HG03280 (cell line): Measurements from ENCODE around the gene MAP3K5.
"Not testable (repeated sequence)": the region's sequence is repeated elsewhere in the genome, so short reads cannot be mapped to it uniquely, and the experiment has no call there.

Experiments used
- ATAC-seq: cut with Tn5 transposase; IDR thresholded peaks from one replicate; pipeline ENCODE4 v1.9.1; 2021; ENCODE audit warnings: mild to moderate bottlenecking, moderate library complexity; ENCODE audit not compliant: unreplicated experiment

The MAP3K5 gene

DNA sequence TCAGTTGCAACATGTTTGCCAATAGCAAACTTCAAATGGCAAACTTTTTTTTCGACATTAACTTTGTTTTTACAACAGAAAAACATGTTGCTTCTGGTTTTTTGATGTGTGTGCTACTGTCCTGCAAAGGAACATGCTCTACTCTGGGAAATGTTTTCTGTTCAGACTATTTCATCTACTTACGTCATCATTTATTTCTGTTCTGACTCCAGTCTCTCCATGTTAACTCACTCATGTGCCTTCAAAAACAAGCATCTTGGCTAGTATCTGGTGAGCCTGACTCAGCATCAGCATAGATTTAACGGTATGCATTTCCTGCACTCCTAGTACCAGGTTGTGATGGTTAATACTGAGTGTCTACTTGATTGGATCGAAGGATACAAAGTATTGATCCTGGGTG is 206.0 kb downstream of the MAP3K5 start:
- ATAC-seq, result no peak

DNA sequence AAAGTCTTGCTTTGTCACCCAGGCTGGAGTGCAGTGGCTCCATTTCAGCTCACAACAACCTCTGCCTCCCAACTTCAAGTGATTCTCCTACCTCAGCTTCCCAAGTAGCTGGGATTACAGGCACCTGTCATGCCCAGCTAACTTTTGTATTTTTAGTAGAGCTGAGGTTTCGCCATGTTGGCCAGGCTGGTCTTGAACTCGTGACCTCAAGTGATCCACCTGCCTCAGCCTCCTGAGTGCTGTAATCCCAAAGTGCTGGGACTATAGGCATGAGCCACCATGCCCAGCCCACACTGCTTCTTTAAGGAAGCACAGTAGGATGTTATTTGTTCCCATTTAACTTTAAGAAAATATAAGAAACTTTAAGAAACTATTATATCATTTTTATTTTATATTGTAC is 206.8 kb downstream of the MAP3K5 start:
- not testable (repeated sequence) for ATAC-seq

DNA sequence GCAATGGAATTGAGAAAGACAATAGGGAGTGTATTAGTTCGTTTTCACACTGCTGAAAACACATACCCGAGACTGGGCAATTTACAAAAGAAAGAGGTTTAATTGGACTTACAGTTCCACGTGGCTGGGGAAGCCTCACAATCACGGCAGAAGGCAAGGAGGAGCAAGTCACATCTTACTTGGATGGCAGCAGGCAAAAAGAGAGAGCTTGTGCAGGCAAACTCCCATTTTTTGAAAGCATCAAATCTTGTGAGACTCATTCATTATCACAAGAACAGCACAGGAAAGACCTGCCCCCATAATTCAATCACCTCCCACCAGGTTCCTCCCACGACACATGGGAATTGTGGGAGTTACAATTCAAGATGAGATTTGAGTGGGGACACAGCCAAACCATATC is 208.0 kb downstream of the MAP3K5 start:
- ATAC-seq, result not testable (repeated sequence)

GRCh38 chr6:136582711-136583471 is 209.4 kb downstream of the MAP3K5 start:
- ATAC-seq, result no peak

DNA sequence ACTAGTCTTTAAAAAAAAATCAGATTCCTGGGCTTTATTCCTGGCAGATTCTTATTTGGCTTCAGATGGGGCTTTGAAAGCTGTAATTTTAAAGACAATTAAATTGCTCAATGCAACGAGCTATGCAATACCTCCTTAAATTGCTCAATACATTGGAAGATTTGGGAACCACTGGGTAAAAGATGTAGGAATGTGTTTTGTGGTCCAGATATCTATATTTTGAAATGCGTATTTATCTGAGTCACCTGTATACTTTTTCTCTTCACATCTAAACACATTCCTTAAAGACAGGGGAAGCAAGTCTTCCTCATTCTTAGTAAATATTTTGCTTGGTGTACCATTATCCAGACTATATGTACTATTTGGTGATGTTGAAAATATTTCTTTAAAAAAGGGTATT is 212.5 kb downstream of the MAP3K5 start:
- ATAC-seq, result no peak

DNA sequence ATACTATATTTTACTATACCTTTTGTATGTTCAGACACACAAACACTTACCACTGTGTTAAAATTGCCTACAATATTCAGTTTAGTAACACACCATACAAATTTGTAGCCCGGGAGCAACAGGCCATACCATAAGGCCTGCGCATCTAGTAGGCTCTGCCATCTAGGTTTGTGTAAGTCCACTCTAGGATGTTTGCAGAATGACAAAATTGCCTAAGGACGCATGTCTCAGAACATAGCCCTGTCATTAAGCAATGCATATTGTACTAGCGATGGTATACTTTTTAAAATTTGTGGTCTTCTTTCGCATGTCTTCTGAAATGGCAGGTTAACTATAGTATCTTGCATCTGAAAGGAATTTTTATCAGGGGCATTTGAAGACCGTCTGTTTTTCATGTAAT is 215.5 kb downstream of the MAP3K5 start:
- no peak for ATAC-seq

- ATAC-seq, result no peak
Observed at GRCh38 chr6:136571496-136571895, 220.8 kb downstream of the MAP3K5 start.

DNA sequence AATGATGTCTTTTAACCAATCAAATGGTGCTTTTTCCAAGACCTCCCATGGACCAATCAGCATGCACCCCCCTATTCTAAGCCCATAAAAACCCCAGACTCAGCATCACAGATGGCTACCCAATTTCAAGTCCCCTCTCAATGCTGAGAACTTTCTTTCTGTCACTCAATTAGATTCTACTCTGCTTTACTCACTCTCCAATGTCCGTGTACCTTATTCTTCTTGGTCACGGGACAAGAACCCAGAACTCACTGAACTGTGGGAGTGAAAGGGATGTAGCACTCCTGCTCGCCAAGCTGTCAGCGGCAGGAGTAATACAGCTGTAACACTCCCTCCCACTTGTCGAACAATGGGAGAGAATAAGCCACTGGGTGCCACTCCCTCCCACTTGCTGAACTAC is 221.2 kb downstream of the MAP3K5 start:
- ATAC-seq, result no peak

DNA sequence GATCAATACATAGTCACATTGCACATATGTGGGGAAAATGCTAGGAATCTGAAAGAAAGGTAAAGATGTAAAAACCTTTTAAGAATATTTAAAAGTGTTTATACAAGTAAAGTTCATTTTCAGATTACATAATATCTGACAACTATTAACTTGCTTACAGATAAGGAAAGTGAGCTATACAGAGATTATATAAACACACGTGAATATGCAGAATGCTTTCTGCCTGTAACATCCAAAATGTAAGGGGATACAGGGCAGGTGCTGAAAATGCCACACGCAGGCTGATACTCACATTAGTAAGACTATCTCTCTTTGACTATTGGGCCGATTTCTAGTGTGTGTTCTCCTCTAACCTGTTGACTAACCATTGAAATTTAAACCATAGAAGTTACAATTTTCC is 224.1 kb downstream of the MAP3K5 start:
- ATAC-seq, result no peak

DNA sequence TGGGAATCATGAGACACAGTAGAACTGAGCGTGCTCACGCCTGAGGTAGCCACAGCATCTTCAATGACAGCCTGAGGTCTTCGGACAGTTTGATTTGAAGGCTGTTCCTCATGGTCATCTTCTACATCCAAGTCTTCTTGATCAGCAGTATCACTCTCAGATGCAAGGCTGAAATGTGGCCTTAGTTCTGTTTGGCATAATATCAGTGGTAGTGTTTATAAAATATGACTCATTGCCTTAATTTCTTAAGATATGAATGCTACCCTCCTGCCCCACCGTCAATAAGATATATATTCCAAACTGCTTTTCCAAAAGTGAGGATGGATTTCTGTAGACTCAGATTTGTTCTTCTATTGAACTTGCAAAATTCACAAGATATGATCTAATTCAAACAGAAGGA is 224.6 kb downstream of the MAP3K5 start:
- ATAC-seq, result no peak

DNA sequence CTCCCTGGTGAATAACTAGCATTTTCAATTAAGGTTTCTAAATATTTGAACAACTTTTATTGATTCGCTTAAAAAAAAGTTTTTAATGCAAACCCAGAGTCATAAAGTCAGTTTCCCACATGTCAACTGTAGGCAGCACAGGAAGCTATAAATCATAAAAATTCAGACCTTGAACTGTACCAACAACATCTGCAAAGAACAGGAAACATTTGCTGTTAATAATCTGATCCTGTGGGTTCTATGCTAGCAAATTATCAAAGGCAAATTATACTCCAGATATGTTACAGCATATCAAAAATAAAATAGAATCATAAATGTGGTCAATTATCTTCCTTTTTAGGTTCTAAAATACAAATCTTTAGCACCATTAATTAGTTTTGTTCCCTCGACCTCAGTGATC is 225.4 kb downstream of the MAP3K5 start:
- no peak for ATAC-seq

DNA sequence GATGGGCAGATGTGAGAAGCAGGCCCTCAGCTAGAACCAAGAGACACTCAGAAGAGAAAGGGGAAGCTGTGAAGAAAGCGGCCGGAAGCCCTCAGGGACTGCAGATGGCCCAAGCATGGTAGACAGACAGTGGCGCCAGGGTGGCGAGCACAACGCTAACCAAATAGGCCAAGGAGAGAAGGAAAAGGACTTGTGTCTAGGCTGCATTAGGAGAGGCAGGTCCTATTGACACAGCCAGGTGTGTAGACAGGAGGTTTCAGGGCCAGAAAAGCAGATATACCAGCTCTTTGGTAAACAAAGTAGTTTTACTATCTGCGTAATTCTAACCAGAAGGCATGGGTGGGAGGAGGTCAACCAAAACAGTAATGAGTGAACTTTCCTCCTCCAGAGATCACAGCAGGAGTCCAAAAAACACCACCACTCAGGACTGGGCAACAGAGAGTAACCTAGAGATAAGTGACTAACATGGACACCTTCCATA is 226.2 kb downstream of the MAP3K5 start:
- ATAC-seq, result no peak

- ATAC-seq, result no peak
Observed at GRCh38 chr6:136564180-136564579, 228.1 kb downstream of the MAP3K5 start.

- ATAC-seq, result no peak
Observed at GRCh38 chr6:136563386-136564152, 228.7 kb downstream of the MAP3K5 start.

DNA sequence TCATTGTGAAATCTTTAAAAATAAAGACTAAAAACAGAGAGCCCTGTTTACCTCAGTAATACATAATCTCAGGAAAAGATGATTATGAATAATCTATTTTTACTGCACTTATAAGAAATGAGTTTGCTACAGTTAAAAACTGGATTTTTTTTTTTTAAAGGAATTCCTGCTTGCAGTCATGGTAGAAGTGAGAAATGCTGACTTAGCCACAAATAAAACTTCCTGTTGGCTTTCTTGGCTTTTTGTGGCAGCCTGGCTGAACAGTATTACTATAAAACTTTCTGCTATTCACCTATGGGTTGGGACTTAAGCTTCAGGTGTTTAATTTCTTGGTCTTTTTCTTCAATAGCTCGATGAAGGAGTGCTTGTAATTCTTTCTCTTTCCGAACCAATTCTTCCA is 230.1 kb downstream of the MAP3K5 start:
- ATAC-seq, result no peak

DNA sequence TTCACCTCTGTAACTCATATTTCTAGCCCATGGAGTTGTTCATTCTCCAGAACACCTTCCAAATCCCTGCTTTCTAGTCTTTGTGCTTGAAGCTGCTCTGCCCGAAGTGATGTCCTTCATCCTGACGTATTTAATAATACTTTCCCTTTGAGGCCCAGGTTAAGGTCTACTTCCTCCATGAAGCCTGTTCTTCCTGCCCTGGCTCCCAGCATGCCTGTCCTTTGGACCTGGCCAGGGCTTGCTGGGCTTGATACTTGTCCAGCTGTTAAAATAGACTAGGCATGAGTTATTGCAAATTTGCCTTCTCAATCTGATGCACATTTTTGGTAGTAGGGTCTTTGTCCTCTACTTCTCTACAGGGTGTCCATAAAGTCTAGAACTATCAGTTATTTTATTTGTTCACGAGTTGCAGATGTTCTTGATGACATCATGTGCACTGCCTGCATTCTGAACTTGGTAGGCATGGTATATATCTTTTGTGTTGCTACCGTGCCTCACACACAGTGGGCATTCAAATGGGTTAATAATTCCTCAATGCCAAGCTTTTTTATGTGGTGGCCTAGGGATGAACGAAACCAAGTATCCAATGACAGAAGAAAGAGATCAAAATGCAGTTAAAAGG is 239.0 kb downstream of the MAP3K5 start:
- no peak for ATAC-seq

GRCh38 chr6:136552054-136552453 is 240.2 kb downstream of the MAP3K5 start:
- no peak for ATAC-seq

DNA sequence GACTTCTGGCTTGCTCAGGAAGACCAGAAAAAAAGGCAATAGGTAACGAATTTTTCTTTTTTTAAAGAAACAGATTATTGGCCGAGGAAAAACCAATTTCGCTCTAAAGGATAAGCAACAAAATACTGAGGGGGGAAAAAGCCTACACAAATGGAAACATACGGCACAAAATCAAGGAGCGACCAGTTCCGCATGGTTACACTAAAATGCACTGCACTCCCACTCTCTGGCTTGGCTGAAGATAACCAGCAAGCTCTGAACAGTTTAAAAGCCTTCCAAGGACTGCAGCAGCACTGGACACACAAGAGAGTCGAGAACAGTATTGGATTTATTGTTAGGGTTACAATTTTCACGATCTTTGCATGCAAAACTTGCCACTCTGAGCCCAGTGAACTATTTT is 241.2 kb downstream of the MAP3K5 start:
- ATAC-seq, result no peak

DNA sequence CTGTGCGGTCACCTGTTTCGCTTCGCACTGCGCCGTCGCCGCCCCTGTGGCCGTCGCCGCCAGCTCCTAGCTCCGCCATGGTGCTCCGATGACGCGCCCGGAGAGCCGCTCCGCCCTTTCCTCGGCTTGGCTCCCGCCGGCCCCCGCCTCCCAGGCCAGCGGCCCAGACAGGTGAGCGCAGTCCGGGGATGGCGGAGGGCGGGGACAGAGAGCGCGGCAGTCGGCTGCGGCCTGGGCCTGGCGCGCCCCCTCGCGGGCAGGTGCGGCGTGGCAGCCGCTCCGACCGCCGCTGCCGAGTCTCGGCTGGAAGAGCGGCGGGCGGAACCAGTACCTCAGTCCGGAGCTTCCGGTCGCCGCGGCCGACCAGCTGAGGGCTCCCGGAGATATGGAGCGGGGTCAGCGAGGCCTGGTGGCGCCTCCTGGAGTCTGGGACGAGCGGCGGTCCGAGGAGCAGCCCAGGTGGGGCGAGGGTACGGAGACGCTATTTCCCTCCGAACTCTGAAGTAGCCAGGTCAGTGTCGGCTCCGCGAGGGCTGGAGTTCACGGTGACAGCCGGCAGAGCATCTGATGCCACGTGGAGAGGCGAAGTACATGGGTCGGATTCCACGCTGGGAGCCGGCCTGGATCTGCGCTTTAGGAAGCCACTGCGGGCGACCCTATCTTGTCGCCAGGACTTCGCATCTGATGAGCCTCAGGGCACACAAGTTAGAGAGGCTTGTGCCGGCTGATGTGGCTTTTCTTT is 241.8 kb downstream of the MAP3K5 start, which contains the start of gene MAP7:
Gene MAP7 (minus strand): TSS at position 93 of the 742 bp plus-strand sequence. CDS start 14 bp downstream, at position 79.
- ATAC-seq, result peak; percentile 84

DNA sequence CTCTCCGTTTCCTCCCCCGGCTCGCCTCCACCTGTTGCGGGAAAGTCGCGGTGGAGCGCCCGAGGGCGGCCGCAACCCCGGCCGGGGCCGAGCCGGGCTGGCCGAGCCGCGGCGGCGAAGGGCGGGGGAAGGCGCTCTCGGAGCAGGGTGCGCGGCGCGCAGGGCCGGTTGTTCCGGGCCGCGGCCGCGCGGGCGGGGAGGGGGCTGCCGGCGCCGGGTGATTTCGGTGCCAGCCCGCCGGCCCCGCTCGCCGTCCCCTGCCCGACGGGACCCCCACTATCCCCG is 242.3 kb downstream of the MAP3K5 start:
- peak; percentile 63 for ATAC-seq
